H1 (cell line): ENCODE data around the gene SHTN1.

Experiments
- ASH2L ChIP-seq: fragments of 200-600, 300-600 bp; sonication (generic); IDR thresholded peaks from one replicate; pipeline ENCODE4 v1.7.1; 2017; ENCODE audit warnings: low read length
- ATF2 ChIP-seq: IDR thresholded peaks from 2 replicates; pipeline ENCODE4 v1.6.1; 2012; ENCODE audit warnings: low read length, inconsistent platforms
- BRCA1 ChIP-seq: IDR thresholded peaks from 2 replicates; pipeline ENCODE4 v1.6.1; 2012; ENCODE audit warnings: low read depth, low read length, improper control_type of control experiment
- CHD2 ChIP-seq: IDR thresholded peaks from 2 replicates; pipeline ENCODE4 v1.6.1; 2012; ENCODE audit warnings: low read length, improper control_type of control experiment
- FOSL1 ChIP-seq: IDR thresholded peaks from 2 replicates; pipeline ENCODE4 v1.6.1; 2011; ENCODE audit warnings: mild to moderate bottlenecking, low read depth, low read length, moderate library complexity; ENCODE audit not compliant: insufficient read depth
- GABPA ChIP-seq: IDR thresholded peaks from 2 replicates; pipeline ENCODE4 v1.6.1; 2011; ENCODE audit warnings: mild to moderate bottlenecking, low read length, moderate library complexity, borderline replicate concordance; ENCODE audit not compliant: insufficient read depth
- JUND ChIP-seq: IDR thresholded peaks from 2 replicates; pipeline ENCODE4 v1.6.1; 2011; ENCODE audit warnings: mild to moderate bottlenecking, improper control_type of control experiment, low read length
- POLR2A ChIP-seq, 2 experiments: IDR thresholded peaks; 1 replicate in 1 of 2; 2 replicates in 1 of 2; pipeline ENCODE4 v1.6.1; 2011; ENCODE audit warnings: low read depth in 2 of 2, low read length in 2 of 2, mild to moderate bottlenecking in 2 of 2; ENCODE audit errors: control extremely low read depth in 1 of 2
- POLR2AphosphoS5 ChIP-seq: IDR thresholded peaks from 2 replicates; pipeline ENCODE4 v1.6.1; 2011; ENCODE audit warnings: low read depth, low read length
- SP2 ChIP-seq: IDR thresholded peaks from 2 replicates; pipeline ENCODE4 v1.6.1; 2012; ENCODE audit warnings: mild to moderate bottlenecking, low read length, inconsistent platforms
- TF ChIP-seq, protein P1 (sequence below), 3 experiments: IDR thresholded peaks; 1 replicate in 2 of 3; 2 replicates in 1 of 3; pipeline versions ENCODE4 v1.5.1 to v1.6.1; 2011; ENCODE audit warnings: low read length in 3 of 3, mild to moderate bottlenecking in 3 of 3, inconsistent platforms in 2 of 3, low read depth in 1 of 3, moderate library complexity in 1 of 3; ENCODE audit not compliant: insufficient read depth in 1 of 3; ENCODE audit errors: control extremely low read depth in 1 of 3

GRCh38 chr10:116861796-116862195 lies 143.2 kb downstream of the SHTN1 start:
- no peak for TF ChIP-seq FOSL1
- TF ChIP-seq, protein P1, sequence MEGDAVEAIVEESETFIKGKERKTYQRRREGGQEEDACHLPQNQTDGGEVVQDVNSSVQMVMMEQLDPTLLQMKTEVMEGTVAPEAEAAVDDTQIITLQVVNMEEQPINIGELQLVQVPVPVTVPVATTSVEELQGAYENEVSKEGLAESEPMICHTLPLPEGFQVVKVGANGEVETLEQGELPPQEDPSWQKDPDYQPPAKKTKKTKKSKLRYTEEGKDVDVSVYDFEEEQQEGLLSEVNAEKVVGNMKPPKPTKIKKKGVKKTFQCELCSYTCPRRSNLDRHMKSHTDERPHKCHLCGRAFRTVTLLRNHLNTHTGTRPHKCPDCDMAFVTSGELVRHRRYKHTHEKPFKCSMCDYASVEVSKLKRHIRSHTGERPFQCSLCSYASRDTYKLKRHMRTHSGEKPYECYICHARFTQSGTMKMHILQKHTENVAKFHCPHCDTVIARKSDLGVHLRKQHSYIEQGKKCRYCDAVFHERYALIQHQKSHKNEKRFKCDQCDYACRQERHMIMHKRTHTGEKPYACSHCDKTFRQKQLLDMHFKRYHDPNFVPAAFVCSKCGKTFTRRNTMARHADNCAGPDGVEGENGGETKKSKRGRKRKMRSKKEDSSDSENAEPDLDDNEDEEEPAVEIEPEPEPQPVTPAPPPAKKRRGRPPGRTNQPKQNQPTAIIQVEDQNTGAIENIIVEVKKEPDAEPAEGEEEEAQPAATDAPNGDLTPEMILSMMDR (IDR thresholded peaks at IDR 0.05; ENCODE audit: control extremely low read depth in 1 of 3, insufficient read depth in 1 of 3, low read depth in 1 of 3, low read length in 3 of 3) = no peak
- no peak for TF ChIP-seq BRCA1
- no peak for TF ChIP-seq ATF2
- TF ChIP-seq SP2 = no peak
- TF ChIP-seq ASH2L = no peak
- no peak for TF ChIP-seq CHD2
- no peak for TF ChIP-seq POLR2AphosphoS5
- no peak for TF ChIP-seq POLR2A (IDR thresholded peaks at IDR 0.05; ENCODE audit: control extremely low read depth in 1 of 2, low read depth in 2 of 2, low read length in 2 of 2)
- TF ChIP-seq JUND = no peak
- no peak for TF ChIP-seq GABPA
